NK-92 (cell line): ENCODE results near the gene GTF3C5.
"Not testable (repeated sequence)": the region's sequence is repeated elsewhere in the genome, so short reads cannot be mapped to it uniquely, and the experiment has no call there.

Experiments used
- DNase-seq: peaks from one replicate; lab custom pipeline; 2025; ENCODE audit not compliant: unreplicated experiment; lab: John Stamatoyannopoulos, UW

The GTF3C5 gene

DNA sequence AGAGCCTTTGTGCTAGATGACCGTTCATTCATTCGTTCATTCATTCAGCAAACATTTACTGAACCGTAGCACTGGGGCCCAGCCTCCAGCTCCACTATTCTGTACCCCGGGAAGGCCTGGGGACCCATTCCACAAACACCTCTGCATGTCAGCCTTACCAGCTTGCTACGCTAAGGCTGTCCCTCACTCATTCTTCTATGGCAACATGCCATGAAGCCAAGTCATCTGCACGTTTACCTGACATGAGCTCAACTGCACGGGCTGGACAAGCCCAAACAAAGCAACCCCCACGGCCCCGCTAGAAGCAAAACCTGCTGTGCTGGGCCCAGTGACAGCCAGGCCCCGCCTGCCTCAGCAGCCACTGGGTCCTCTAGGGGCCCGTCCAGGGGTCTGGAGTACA is 37.0 kb downstream of the GTF3C5 start:
- no peak for DNase-seq

DNA sequence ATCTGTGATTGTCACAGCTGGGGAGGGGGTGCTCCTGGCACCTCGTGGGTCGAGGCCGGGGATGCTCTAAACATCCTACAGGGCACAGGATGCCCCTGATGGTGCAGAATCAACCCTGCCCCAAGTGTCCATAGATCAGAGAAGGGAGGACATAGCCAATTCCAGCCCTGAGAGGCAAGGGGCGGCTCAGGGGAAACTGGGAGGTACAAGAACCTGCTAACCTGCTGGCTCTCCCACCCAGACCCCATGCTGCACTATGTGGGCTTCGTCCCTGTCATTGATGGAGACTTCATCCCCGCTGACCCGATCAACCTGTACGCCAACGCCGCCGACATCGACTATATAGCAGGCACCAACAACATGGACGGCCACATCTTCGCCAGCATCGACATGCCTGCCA is 37.6 kb downstream of the GTF3C5 start:
- not testable (repeated sequence) for DNase-seq

DNA sequence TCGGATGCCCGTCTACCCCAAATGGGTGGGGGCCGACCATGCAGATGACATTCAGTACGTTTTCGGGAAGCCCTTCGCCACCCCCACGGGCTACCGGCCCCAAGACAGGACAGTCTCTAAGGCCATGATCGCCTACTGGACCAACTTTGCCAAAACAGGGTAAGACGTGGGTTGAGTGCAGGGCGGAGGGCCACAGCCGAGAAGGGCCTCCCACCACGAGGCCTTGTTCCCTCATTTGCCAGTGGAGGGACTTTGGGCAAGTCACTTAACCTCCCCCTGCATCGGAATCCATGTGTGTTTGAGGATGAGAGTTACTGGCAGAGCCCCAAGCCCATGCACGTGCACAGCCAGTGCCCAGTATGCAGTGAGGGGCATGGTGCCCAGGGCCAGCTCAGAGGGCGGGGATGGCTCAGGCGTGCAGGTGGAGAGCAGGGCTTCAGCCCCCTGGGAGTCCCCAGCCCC is 39.7 kb downstream of the GTF3C5 start:
- not testable (repeated sequence) for DNase-seq

DNA sequence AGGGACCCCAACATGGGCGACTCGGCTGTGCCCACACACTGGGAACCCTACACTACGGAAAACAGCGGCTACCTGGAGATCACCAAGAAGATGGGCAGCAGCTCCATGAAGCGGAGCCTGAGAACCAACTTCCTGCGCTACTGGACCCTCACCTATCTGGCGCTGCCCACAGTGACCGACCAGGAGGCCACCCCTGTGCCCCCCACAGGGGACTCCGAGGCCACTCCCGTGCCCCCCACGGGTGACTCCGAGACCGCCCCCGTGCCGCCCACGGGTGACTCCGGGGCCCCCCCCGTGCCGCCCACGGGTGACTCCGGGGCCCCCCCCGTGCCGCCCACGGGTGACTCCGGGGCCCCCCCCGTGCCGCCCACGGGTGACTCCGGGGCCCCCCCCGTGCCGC is 40.2 kb downstream of the GTF3C5 start:
- not testable (repeated sequence) for DNase-seq

DNA sequence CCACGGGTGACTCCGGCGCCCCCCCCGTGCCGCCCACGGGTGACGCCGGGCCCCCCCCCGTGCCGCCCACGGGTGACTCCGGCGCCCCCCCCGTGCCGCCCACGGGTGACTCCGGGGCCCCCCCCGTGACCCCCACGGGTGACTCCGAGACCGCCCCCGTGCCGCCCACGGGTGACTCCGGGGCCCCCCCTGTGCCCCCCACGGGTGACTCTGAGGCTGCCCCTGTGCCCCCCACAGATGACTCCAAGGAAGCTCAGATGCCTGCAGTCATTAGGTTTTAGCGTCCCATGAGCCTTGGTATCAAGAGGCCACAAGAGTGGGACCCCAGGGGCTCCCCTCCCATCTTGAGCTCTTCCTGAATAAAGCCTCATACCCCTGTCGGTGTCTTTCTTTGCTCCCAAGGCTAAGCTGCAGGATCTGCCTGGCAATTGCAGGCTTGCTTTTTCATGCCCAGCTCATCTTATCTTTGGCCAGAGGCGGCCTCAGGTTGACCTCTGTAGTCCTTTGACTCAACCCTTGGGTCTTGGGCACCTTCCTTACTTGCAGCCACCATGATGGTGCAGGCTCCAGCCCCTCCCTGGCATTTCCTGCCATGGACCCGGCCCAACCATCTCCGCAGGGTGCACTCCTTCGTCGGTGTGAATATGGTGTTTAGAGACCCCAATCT is 40.8 kb downstream of the GTF3C5 start:
- DNase-seq = no peak

DNA sequence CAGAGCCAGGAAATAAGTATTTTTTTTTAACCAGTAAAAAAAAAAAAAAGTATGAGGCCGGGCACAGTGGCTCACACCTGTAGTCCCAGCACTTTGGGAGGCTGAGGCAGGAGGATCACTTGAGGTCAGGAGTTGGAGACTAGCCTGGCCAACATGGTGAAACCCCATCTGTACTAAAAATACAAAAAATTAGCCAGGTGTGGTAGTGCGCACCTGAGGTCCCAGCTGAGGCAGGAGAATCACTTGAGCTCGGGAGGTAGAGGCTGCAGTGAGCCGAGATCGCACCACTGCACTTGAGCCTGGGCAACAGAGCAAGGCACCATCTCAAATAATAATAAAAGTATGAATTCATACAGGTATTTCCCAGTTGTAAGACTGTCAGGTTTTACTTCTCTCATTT is 41.4 kb downstream of the GTF3C5 start:
- DNase-seq = not testable (repeated sequence)

DNA sequence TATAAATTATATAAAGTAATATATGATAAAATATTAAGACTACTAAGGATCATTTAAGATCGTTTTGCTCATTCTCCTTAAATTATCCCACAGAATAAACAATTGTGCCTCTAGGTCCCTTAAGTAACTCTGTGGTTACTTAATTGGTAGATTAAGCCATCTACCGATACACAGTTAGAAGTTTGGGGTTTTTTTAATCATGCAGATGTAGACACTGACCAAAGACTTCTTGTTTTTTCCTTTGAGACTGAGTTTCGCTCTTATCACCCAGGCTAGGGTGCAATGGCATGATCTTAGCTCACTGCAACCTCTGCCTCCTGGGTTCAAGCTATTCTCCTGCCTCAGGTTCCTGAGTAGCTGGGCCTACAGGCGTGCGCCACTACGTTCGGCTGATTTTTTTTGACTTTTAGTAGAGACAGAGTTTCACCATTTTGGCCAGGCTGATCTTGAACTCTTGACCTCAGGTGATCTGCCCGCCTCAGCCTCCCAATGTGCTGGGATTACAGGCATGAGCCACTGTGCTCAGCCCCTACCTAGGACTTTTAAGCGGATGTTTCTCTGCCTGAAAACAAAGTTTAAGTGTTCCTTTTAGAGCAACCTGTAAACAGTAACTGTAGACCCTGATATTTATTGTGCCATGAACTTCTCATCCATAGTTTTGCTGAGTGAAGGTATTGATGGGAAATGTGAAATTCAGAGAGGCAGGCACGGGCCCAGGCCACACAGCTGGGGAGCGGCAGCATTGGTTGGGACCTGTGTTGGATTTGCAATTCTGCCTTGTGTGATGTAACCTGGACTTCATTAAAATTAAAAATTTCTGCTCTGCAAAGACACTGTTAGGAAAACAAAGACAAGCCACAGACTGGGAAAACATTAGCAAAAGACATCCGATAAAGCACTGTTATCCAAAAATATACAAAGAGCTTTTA is 42.6 kb downstream of the GTF3C5 start:
- no peak for DNase-seq

DNA sequence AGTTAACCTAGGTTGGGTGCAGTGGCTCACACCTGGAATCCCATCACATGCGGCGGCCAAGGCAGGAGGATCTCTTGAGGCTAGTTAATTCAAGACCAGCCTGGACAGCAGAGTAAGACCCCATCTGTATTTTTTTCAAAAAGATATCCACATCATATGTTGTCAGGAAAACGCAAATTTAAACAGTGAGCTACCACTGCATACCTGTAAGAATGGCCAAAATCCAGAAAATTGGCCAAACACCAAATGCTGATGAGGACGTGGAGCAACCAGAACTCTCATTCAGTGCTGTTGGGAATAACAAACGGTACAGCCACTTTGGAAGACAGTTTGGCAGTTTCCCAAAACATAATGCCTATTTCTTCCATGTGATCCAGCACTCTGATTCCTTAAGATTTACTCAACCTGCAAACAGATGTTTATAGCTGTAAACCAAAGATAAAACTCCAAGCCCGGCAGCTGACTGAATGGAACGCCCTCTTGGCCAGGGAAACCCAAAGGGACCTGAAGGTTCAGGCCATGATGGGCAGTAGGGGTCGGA is 43.4 kb downstream of the GTF3C5 start:
- no peak for DNase-seq

DNA sequence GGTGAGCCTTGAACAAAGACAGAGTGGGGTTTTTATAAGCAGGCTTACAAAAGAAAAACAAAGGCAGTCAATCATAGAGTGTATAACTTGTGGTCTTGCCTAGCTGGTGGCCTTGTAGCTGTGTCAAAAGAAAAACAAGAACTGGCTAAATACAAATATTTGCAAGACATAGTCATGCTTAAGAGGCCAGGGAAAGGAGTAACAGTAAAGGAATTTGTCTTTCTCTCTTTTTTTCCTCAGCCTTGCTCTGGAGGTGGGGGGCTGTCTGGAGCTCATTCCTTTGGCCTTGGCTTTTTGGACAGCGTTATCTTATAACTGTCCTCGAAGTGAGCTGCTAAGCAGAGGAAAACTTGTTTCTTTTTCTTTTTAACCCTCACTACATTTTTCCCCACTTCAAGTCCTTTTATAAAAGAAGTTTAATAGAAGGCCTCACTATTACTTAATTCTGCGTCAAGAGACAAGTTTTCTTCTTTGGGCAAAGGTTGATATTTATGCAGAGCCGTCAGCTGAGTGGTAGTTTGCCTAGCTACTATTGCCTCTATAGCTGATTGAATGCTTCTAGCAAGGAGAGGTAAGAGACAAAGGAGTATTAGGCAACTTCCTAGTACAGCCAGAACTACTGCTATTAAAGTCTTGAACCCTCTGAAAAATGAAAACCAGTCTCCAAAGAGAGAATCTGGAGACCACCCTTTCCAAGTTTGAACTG is 45.3 kb downstream of the GTF3C5 start:
- no peak for DNase-seq

DNA sequence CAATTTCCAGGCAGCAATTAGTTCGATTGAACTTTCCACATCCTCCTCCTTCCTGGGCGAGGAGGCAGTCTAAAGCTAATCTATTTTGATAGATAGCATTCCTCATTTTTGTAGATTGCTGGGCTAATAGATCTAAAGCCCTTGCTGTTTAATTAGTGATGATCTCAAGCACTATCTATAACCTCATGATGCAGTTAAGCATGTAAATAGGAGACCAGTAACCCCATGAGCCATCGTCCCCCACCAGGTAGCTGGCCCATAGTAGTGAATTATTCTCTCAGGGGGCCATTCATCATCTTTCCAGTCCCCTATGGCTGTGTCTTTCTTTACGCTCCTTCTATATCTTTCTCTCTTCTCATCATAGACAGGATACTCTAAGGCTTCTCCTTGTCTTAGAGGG is 45.9 kb downstream of the GTF3C5 start:
- DNase-seq = no peak

DNA sequence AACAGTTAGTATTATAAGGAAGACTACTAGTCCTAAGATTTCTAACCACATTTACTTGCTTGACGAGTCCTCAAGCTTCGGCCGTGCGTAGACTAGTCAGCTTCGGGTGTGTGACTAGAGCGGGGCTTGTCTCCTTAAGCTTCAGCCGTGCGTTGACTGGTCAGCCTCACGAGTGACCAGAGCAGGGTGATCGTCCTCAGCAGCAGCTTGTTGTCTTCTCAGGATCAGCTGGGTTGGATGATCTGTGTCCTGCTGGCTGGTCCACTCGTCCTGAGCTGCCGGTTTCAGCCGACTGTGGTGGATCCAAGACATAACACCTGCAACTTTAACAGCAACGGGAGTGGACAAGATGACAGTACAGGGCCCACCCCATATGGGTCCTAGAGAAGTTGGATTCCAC is 47.7 kb downstream of the GTF3C5 start:
- DNase-seq = no peak

DNA sequence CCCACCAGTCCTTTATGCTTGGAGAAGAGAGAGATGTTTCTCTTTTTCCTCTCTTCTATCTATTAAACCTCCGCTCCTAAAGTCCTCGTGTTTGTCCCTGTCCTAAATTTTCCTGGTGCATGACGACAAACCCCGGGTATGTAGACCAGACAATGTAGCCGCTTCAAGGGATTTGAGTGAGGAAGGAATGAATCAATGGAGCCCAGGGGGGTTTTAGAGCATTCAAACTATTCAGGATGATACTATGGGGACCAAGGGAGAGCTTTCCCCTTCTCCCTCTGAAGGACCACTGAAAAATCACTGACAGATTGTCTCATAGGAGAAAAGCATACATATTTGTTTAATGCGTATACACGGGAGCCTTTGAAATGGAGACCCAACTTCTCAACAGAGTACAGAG is 49.4 kb downstream of the GTF3C5 start:
- no peak for DNase-seq

DNA sequence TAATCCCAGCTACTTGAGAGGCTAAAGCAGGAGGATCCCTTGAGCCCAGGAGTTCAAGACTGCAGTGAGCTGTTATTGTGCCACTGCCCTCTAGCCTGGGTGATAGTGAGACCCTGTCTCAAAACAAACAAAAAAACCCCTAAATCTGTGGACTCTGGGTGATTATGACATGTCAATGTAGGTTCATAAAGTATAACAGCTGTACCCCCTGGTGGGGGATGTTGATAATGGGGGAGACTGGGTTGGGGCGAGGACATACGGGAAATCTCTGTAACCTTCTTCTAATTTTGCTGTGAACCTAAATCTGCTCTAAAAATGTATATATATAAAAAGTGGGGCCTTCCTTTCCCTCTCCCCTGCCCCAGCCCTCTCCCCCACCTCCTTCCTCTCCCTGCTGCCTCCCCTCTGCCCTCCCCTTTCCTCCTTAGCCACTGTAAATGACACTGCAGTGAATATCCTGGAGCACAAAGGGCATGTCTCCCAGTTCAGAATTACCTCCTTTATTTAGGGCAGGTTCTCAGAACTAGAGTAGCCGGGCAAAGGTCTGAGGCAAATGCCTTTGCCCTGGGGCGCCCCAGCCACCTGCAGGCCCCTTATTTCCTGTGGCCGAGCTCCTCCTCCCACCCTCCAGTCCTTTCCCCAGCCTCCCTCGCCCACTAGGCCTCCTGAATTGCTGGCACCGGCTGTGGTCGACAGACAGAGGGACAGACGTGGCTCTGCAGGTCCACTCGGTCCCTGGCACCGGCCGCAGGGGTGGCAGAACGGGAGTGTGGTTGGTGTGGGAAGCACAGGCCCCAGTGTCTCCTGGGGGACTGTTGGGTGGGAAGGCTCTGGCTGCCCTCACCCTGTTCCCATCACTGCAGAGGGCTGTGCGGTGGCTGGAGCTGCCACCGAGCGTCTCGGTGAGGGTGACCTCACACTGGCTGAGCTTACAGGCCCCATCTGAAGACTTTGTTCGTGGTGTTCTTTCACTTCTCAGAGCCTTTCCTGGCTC is 50.3 kb downstream of the GTF3C5 start:
- not testable (repeated sequence) for DNase-seq

DNA sequence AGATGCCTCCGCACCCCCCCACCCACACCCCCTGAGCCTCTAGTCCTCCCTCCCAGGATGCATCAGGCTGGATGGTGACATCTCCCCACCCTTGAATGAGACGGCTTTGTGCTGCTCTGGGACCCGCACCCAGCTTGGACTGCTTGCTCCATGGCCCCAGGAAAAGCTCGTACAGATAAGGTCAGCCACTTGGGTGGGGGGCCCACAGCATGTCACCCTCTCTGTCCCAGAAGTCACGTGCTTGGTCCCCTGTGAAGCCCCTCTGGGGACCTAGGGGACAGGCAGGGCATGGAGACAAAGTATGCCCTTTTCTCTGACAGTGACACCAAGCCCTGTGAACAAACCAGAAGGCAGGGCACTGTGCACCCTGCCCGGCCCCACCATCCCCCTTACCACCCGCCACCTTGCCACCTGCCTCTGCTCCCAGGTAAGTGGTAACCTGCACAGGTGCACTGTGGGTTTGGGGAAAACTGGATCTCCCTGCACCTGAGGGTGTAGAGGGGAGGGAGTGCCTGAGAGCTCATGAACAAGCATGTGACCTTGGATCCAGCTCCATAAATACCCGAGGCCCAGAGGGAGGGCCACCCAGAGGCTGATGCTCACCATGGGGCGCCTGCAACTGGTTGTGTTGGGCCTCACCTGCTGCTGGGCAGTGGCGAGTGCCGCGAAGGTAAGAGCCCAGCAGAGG is 51.3 kb downstream of the GTF3C5 start:
- DNase-seq = not testable (repeated sequence)

DNA sequence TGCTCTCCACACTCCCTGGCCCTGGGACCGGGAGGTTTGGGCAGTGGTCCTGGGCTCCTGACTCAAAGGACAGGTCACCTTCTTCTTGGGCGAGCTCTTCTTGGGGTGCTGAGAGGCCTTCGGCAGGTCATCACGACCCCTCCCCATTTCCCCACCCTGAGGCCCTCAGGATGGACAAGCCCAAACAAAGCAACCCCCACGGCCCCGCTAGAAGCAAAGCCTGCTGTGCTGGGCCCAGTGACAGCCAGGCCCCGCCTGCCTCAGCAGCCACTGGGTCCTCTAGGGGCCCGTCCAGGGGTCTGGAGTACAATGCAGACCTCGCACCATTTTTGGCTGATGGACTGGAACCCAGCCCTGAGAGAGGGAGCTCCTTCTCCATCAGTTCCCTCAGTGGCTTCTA is 52.9 kb downstream of the GTF3C5 start:
- DNase-seq = not testable (repeated sequence)

DNA sequence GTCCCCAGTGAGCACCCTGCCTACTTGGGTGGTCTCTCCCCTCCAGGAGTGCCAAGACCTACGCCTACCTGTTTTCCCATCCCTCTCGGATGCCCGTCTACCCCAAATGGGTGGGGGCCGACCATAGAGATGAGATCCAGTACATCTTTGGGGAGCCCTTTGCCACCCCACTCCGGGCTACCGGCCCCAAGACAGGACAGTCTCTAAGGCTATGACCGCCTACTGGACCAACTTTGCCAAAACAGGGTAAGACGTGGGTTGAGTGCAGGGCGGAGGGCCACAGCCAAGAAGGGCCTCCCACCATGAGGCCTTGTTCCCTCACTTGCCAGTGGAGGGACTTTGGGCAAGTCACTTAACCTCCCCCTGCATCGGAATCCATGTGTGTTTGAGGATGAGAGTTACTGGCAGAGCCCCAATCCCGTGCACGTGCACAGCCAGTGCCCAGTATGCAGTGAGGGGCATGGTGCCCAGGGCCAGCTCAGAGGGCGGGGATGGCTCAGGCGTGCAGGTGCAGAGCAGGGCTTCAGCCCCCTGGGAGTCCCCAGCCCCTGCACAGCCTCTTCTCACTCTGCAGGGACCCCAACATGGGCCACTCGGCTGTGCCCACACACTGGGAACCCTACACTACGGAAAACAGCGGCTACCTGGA is 55.5 kb downstream of the GTF3C5 start:
- not testable (repeated sequence) for DNase-seq

DNA sequence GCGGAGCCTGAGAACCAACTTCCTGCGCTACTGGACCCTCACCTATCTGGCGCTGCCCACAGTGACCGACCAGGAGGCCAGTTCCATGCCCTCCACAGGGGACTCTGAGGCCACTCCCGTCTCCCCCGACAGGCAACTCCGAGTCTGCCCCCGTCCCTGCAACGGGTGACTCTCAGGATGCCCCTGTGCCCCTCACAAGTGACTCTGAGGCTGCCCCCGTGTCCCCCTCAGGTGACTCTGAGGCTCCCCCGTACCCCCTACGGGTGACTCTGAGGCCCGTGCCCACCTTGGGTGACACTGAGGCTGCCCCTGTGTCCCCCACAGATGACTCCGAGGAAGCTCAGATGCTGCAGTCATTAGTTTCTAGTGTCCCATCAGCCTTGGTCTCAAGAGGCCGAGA is 56.1 kb downstream of the GTF3C5 start:
- DNase-seq = no peak

DNA sequence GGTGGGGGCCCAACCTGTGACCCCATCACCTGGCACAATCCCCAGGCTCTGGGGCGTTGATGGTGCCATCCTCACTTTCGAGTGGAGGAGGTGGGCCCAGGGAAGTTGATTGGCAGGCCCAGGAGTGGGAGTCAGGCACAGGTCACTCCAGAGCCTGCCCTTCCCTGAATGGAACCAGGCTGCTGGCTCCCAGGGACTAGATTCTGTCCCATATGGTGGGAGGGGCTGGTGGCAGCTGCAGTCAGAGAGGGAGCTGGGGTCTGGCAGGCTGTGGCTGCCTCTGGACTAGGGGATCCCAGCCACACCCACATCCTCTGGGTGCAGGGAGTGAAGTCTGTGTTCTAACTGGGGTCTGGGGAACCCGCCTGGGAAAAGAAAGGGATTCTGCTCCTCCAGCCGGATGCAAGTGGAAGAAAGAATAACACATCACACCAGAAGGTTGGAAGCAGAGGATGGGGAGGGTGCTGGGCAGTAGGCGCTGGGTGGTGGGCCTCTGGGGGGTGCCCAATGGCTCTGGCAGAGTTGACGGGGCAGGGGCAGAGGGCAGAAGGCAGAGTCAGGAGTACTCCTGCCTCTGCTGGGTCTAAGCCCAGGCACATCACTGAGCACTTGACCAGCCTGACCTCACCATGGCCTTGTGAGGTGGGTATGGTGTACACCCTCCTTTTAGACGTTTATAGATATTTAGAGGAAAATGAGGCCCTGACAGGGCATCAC is 56.8 kb downstream of the GTF3C5 start:
- no peak for DNase-seq
